ENCODE measurements around the gene SNAPC2. TPM values are rescaled to one million over a fixed set of nuclear protein-coding genes. Genes with fewer than 3 reads are reported as not detected.

Gene SNAPC2
- total and polyA plus RNA-seq, 2 of the 13 experiments (the other 11 are each of a cell fraction or from before 2014, with no cell fraction given), result 10.2 to 12.7 TPM

DNA sequence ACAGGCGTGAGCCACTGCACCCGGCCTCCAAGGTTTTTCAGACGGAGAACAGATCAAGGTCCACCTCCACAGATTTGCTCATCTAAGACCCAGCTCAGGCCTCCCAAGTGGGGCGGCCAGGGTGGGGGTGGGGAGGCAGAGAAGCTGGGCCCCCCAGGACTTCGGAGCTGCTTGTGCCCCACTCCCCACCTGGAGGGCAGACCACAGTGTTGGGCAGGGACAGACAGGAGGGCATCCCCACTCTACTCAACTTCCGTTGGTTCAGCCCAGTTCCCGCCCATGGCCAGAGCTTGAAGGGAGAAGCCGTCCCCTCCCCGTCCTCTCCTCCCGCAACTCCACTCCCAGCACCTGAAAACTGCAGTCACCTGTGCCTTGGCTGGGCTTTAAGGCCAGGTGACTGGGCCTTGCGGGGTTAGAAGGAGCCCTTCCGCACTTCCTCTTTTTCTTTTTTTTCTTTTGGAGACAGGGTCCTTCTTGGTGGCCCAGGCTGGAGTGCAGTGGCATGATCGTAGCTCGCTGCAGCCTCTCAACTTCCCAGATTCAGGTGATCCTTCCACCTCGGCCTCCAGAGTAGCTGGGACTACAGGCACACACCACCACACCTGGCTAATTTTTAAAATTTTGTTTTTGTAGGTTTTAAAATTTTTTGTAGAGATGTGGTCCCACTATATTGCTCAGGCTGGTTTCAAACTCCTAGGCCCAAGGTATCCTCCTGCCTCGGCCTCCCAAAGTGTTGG is 32.6 kb upstream of the SNAPC2 start (continued):
- TF ChIP-seq SP4 (CRISPR knock-in tag; IDR thresholded peaks at IDR 0.05) (no peak), ZNF274 (CRISPR knock-in tag; IDR thresholded peaks at IDR 0.05) (peak; percentile 60; the same call in 1 of the 2 replicates), CBX5 (CRISPR knock-in tag; IDR thresholded peaks at IDR 0.05; ENCODE audit: borderline replicate concordance) (no peak; the same call in 1 of the 2 replicates), SALL1 (CRISPR knock-in tag; IDR thresholded peaks at IDR 0.05) (peak; percentile 38), ZNF605 (CRISPR knock-in tag; IDR thresholded peaks at IDR 0.05) (0 out of 2 replicates have a peak, but pooled peaks have one; percentile 3), MEIS2 (CRISPR knock-in tag; IDR thresholded peaks at IDR 0.05) (no peak), PPARG (CRISPR knock-in tag; conservative IDR thresholded peaks at IDR 0.05) (no peak), XBP1 (CRISPR knock-in tag; IDR thresholded peaks at IDR 0.05) (no peak), ZNF629 (CRISPR knock-in tag; conservative IDR thresholded peaks at IDR 0.05) (peak; percentile 37; the same call in 1 of the 2 replicates), CREB3 (CRISPR knock-in tag; IDR thresholded peaks at IDR 0.05) (no peak), ZNF598 (CRISPR knock-in tag; IDR thresholded peaks at IDR 0.05; ENCODE audit: borderline replicate concordance) (0 out of 2 replicates have a peak, but pooled peaks have one; percentile 3), HOXA3 (CRISPR knock-in tag; IDR thresholded peaks at IDR 0.05) (0 out of 2 replicates have a peak, but pooled peaks have one; percentile 31), PATZ1 (CRISPR knock-in tag; IDR thresholded peaks at IDR 0.05) (peak; percentile 83), ZNF280D (CRISPR knock-in tag; IDR thresholded peaks at IDR 0.05) (no peak)
- TF ChIP-seq, protein P1, sequence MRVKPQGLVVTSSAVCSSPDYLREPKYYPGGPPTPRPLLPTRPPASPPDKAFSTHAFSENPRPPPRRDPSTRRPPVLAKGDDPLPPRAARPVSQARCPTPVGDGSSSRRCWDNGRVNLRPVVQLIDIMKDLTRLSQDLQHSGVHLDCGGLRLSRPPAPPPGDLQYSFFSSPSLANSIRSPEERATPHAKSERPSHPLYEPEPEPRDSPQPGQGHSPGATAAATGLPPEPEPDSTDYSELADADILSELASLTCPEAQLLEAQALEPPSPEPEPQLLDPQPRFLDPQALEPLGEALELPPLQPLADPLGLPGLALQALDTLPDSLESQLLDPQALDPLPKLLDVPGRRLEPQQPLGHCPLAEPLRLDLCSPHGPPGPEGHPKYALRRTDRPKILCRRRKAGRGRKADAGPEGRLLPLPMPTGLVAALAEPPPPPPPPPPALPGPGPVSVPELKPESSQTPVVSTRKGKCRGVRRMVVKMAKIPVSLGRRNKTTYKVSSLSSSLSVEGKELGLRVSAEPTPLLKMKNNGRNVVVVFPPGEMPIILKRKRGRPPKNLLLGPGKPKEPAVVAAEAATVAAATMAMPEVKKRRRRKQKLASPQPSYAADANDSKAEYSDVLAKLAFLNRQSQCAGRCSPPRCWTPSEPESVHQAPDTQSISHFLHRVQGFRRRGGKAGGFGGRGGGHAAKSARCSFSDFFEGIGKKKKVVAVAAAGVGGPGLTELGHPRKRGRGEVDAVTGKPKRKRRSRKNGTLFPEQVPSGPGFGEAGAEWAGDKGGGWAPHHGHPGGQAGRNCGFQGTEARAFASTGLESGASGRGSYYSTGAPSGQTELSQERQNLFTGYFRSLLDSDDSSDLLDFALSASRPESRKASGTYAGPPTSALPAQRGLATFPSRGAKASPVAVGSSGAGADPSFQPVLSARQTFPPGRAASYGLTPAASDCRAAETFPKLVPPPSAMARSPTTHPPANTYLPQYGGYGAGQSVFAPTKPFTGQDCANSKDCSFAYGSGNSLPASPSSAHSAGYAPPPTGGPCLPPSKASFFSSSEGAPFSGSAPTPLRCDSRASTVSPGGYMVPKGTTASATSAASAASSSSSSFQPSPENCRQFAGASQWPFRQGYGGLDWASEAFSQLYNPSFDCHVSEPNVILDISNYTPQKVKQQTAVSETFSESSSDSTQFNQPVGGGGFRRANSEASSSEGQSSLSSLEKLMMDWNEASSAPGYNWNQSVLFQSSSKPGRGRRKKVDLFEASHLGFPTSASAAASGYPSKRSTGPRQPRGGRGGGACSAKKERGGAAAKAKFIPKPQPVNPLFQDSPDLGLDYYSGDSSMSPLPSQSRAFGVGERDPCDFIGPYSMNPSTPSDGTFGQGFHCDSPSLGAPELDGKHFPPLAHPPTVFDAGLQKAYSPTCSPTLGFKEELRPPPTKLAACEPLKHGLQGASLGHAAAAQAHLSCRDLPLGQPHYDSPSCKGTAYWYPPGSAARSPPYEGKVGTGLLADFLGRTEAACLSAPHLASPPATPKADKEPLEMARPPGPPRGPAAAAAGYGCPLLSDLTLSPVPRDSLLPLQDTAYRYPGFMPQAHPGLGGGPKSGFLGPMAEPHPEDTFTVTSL (CRISPR knock-in tag; IDR thresholded peaks at IDR 0.05; ENCODE audit: borderline replicate concordance), result peak; percentile 67
